GM18505 (cell line): ENCODE results near the gene TMEM14A.
"Not testable (repeated sequence)": the region's sequence is repeated elsewhere in the genome, so short reads cannot be mapped to it uniquely, and the experiment has no call there.

Experiments used
- ATAC-seq: cut with Tn5 transposase; IDR thresholded peaks from one replicate; pipeline ENCODE4 v1.9.1; 2021; ENCODE audit not compliant: unreplicated experiment
- POLR2A ChIP-seq: IDR thresholded peaks from 4 replicates; pipeline ENCODE4 v1.6.1; 2011; ENCODE audit warnings: borderline replicate concordance; ENCODE audit not compliant: insufficient read depth, insufficient read length; ENCODE audit errors: extremely low read depth

The TMEM14A gene

DNA sequence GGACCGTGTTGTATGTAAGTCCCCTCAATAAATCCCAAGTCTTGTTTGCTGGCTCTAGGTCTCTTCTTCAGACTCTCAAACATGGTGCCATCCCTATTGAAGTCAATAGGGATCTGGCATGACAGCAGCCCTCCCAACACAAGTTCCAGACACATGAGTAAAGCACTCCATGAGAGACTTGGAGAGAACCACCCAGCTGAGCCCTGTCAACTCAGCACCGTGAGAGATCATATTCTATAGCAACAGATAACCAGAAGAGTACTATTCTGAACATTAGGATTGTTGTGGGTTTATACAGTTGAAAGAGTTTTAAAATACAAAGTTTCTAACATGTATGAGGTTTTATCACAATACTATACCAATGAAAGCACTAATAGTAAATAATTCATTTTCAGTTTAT, 23.5 kb downstream of the TMEM14A start:
- no peak for ATAC-seq
- TF ChIP-seq POLR2A = no peak

GRCh38 chr6:52696418-52696817, 25.5 kb downstream of the TMEM14A start:
- no peak for ATAC-seq
- no peak for TF ChIP-seq POLR2A

DNA sequence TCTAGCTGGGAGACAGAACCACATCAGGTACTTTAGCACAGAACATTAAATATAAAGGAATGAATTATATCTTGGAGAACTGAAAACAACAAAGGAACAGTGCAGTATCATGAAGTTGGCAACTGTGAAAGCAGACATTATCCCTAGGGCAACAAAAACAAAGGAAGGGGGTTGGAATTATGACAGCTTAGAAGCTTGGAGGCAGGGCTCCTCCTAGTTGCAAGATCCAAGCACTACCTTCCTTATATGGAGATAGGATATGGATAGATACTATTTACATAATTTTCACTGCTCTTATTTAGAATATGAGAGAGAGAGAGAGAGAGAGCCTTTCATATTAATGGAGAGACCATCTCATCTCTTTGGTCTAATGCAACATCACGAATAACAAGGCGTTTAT, 27.0 kb downstream of the TMEM14A start:
- ATAC-seq = no peak
- TF ChIP-seq POLR2A = no peak

DNA sequence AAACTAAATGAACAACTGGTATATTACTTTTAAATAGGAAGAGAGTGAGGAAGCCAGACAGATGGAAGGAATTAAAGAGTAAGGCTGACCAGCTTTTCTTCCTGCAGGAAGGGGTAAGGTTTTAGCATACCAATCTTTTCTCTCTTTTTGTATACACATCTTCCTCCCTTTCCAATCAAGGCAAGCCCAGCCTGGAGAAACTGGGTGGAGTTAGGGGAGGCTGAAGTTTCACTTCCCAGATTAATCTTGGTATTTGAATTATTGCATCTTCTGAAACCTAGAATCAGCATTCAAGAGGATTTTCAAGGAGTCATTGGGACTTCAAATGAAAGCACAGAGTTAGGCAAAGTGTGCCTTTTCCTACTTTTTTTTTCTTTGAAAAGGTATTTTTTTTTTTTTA, 33.1 kb downstream of the TMEM14A start:
- no peak for ATAC-seq
- no peak for TF ChIP-seq POLR2A

DNA sequence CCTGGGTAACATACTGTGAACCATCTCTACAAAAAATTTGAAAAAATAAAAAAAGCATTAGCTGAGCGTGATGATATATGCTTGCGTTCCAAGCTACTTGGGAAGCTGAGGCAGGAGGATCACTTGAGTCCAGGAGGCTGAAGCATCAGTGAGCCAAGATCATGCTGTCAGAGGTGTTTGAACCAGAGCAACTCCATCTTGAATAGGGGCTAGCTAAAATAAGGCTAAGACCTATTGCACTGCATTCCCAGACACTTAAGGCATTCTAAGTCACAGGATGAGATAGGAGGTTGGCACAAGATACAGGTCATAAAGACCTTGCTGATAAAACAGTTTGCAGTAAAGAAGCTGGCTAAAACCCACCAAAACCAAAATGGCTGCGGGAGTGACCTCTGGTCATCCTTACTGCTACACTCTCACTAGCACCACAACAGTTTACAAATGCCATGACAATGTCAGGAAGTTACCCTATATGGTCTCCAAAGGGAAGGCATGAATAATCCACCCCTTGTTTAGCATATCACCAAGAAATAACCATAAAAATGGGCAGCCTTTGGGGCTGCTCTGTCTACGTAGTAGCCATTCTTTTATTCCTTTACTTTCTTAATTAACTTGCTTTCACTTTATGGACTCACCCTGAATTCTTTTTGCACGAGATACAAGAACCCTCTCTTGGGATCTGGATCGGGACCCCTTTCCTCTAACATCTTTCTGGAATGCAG, 34.0 kb downstream of the TMEM14A start:
- not testable (repeated sequence) for ATAC-seq

DNA sequence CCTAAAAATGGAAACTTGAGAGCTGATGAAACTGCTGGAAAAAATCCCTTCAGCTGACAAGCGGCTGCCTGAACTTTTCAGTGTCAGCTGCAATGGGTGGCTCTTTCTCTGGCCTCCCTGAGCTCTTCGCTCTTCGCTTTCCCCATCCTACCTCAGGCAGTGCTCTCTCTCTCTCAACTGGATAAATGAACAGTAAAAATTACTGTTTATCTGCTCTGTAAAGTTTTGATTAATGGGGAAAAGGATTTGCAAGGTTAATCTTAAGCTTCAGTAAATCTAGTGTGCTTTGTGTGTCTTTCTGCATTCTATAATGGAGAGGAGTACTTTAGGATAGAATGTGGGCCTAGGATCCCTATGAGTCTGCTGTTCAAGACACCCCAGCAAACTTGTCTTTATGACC, 35.1 kb downstream of the TMEM14A start:
- no peak for TF ChIP-seq POLR2A
- no peak for ATAC-seq

- TF ChIP-seq POLR2A = no peak
- ATAC-seq = no peak
Measured at GRCh38 chr6:52707963-52708680, 37.2 kb downstream of the TMEM14A start.

GRCh38 chr6:52712136-52712535, 41.2 kb downstream of the TMEM14A start:
- no peak for TF ChIP-seq POLR2A
- ATAC-seq = no peak

GRCh38 chr6:52714761-52715160, 43.8 kb downstream of the TMEM14A start:
- ATAC-seq = not testable (repeated sequence)

DNA sequence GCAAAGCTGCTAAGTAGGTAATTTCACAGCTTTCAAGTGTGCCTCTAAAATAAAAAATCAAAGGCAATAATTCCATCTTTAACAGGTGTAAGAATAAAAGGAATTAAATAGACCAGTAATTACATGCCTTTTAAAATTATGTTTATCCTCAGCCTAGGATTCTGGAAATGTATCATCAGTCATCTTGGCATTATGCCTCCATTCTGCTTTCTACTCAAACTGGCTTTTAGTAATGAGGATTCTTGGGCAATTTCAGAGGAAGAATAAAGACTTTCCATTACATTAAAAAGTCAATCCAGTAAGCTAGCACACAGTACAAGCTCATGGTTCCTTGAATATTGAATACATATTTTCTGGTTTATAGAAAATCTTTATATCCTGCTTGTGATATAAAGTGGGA, 47.6 kb downstream of the TMEM14A start:
- ATAC-seq = no peak
- no peak for TF ChIP-seq POLR2A

- TF ChIP-seq POLR2A = no peak
- ATAC-seq = no peak
Measured at GRCh38 chr6:52720321-52720720, 49.4 kb downstream of the TMEM14A start.

DNA sequence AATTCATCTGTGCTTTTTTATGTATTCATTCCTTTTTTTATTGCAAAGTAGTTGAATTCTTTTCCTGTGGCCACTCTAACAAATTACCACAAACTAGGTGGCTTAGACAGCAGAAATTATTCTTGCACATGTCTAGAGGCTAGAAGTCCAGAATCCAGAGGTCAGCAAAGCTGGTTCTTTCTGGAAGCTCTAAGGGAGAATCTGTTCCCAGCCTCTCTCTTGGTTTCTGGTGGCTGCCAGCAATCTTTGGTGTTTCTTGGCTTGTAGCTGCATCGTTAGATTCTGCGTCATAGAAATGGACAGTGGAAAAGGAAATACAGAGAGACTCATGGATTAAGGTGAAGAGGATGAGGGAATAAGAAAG, 53.1 kb downstream of the TMEM14A start:
- no peak for TF ChIP-seq POLR2A
- ATAC-seq = no peak

DNA sequence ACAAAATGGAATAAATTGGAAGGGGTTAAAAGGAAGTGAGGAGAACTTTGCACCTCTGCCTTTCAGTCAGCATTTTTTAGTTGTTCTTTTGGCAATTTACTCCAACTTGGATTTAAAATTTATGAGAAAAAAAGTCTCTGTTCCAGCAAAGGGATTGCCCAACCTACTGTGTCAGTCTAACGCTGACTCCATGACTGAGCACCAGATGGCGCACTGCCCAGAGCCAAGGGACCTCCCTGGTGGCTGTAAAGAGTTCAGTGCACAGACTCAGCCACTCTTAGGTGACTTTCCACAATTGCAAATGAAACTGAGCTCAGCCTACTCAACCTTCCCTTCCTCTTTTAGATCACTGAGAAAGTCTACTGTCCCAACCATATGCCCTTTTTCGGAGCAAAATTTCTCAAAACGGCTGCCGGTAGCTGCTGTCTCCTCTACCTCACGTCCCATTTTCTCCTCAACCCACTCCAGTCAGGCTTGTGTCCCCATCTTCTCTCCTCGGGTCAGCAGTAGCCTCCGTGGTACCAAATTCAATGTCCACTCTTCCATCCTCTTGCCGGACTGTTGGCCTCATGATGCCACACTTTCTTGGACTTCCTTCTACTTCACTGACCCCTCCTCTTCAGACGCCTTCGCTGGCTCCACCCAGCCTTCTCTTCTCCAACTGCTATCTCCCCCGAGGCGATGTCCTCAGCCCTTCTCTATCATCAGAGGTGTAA, 53.7 kb downstream of the TMEM14A start:
- TF ChIP-seq POLR2A = no peak
- ATAC-seq = peak; percentile 99

GRCh38 chr6:52725143-52725534, 54.2 kb downstream of the TMEM14A start:
- no peak for TF ChIP-seq POLR2A
- no peak for ATAC-seq
